ENCODE results near the gene PARD6G.

GRCh38 chr18:80135136-80135535, 112.2 kb downstream of the PARD6G start:
- no peak for TF ChIP-seq SIX5 (IDR thresholded peaks at IDR 0.05; ENCODE audit: borderline replicate concordance in 1 of 2, insufficient read depth in 1 of 2, low read depth in 1 of 2, low read length in 2 of 2)
- TF ChIP-seq GTF2F1 (IDR thresholded peaks at IDR 0.05; ENCODE audit: low read depth, low read length): no peak
- TF ChIP-seq POLR2AphosphoS2 (IDR thresholded peaks at IDR 0.05; ENCODE audit: low read length): no peak
- TF ChIP-seq NFIC (IDR thresholded peaks at IDR 0.05): no peak
- TF ChIP-seq CTCF (IDR thresholded peaks at IDR 0.05 in 2 of 3, conservative IDR thresholded peaks at IDR 0.05 in 1 of 3; ENCODE audit: insufficient read depth in 2 of 3, low read depth in 1 of 3, low read length in 3 of 3): no peak
- no peak for TF ChIP-seq EZH2 (IDR thresholded peaks at IDR 0.05; ENCODE audit: borderline replicate concordance, low read depth, low read length)
- no peak for TF ChIP-seq ZHX1 (conservative IDR thresholded peaks at IDR 0.05; ENCODE audit: low read length)
- no peak for TF ChIP-seq TAF1 (IDR thresholded peaks at IDR 0.05; ENCODE audit: control insufficient read depth, extremely low read depth, insufficient read depth, low read length, severe bottlenecking)
- TF ChIP-seq TFE3 (CRISPR knock-in tag; IDR thresholded peaks at IDR 0.05): no peak
- TF ChIP-seq POLR2B (IDR thresholded peaks at IDR 0.05; ENCODE audit: low read depth, partially characterized antibody): no peak
- no peak for TF ChIP-seq POLR2AphosphoS5 (IDR thresholded peaks at IDR 0.05; ENCODE audit: control insufficient read depth, insufficient read depth, low read depth, low read length)
- no peak for TF ChIP-seq TBL1XR1 (IDR thresholded peaks at IDR 0.05; ENCODE audit: low read length in 2 of 2)
